Neutrophil (primary cell): ENCODE measurements around the gene VWA8.

ENCODE experiments used
- H3K27ac ChIP-seq: fragments of 200-600 bp; sonication (generic); 2 replicates; pipeline ENCODE4 v1.5.1; 2016; ENCODE audit warnings: mild to moderate bottlenecking, moderate library complexity
- H3K27me3 ChIP-seq: fragments of 200-600 bp; sonication (generic); 2 replicates; pipeline ENCODE4 v1.6.0; 2016; ENCODE audit warnings: mild to moderate bottlenecking
- H3K36me3 ChIP-seq: fragments of 200-600 bp; sonication (generic); 2 replicates; pipeline ENCODE4 v1.5.1; 2017
- H3K4me1 ChIP-seq, 2 experiments: fragments of 200-600 bp in 1 of 2; sonication (generic) in 1 of 2; 1 replicate in 1 of 2; 2 replicates in 1 of 2; pipeline versions ENCODE4 v1.5.1 to v1.6.1; 2013 to 2016; ENCODE audit warnings: low read depth in 1 of 2, low read length in 1 of 2, mild to moderate bottlenecking in 1 of 2, moderate library complexity in 1 of 2; ENCODE audit not compliant: control insufficient read depth in 1 of 2, insufficient read depth in 1 of 2
- H3K4me3 ChIP-seq, 2 experiments: fragments of 200-600 bp in 1 of 2; sonication (generic) in 1 of 2; 1 replicate in 1 of 2; 2 replicates in 1 of 2; pipeline ENCODE4 v1.5.1; 2013 to 2016; ENCODE audit warnings: low read depth in 1 of 2, low read length in 1 of 2, mild to moderate bottlenecking in 1 of 2, moderate library complexity in 1 of 2
- H3K9me3 ChIP-seq: fragments of 200-600 bp; sonication (generic); 2 replicates; pipeline ENCODE4 v1.5.1; 2016
- TF ChIP-seq, protein P1 (sequence below): fragments of 200-600 bp; sonication (generic); IDR thresholded peaks from 2 replicates; pipeline ENCODE4 v1.5.1; 2016; ENCODE audit warnings: antibody characterized with exemption

The VWA8 gene

GRCh38 chr13:41823476-41823875, 137.4 kb downstream of the VWA8 start:
- Histone ChIP-seq H3K27me3 (no peaks in the 10 kb centered on the region), H3K27ac (no peak overlapping the region), H3K36me3 (no peaks in the 10 kb centered on the region), H3K4me3 (no peak overlapping the region), H3K4me1 (no peaks in the 10 kb centered on the region), H3K9me3 (no peaks in the 10 kb centered on the region)
- TF ChIP-seq, protein P1, sequence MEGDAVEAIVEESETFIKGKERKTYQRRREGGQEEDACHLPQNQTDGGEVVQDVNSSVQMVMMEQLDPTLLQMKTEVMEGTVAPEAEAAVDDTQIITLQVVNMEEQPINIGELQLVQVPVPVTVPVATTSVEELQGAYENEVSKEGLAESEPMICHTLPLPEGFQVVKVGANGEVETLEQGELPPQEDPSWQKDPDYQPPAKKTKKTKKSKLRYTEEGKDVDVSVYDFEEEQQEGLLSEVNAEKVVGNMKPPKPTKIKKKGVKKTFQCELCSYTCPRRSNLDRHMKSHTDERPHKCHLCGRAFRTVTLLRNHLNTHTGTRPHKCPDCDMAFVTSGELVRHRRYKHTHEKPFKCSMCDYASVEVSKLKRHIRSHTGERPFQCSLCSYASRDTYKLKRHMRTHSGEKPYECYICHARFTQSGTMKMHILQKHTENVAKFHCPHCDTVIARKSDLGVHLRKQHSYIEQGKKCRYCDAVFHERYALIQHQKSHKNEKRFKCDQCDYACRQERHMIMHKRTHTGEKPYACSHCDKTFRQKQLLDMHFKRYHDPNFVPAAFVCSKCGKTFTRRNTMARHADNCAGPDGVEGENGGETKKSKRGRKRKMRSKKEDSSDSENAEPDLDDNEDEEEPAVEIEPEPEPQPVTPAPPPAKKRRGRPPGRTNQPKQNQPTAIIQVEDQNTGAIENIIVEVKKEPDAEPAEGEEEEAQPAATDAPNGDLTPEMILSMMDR = no peak

DNA sequence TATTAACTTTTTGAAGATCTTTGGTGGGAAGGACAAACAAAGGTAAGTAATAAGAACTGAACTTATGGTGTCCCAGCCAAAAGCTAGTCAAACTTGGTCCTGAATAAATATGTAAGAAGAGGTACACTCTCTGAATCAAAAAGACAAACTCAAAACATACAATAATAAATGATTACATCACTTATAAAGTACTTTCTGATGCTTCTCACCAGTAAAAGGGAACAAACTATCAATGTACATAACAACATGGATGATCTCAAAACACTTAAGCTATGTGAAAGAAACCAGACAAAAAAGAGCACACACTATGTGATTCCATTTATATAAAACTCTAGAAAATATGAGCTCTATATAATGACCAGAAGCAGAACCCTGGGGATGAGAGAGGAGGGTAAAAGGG, 138.3 kb downstream of the VWA8 start:
- Histone ChIP-seq H3K36me3 (no peaks in the 10 kb centered on the region), H3K4me3 (no peak overlapping the region), H3K4me1 (no peaks in the 10 kb centered on the region), H3K27me3 (no peaks in the 10 kb centered on the region), H3K27ac (no peak overlapping the region), H3K9me3 (no peaks in the 10 kb centered on the region)
- TF ChIP-seq, protein P1 = no peak

GRCh38 chr13:41821238-41821594, 139.7 kb downstream of the VWA8 start:
- no peaks in the 10 kb centered on the region for H3K4me1 ChIP-seq
- TF ChIP-seq, protein P1 = no peak
- no peaks in the 10 kb centered on the region for H3K9me3 ChIP-seq
- no peak overlapping the region for H3K27ac ChIP-seq
- no peaks in the 10 kb centered on the region for H3K27me3 ChIP-seq
- no peak overlapping the region for H3K4me3 ChIP-seq
- H3K36me3 ChIP-seq = no peaks in the 10 kb centered on the region

DNA sequence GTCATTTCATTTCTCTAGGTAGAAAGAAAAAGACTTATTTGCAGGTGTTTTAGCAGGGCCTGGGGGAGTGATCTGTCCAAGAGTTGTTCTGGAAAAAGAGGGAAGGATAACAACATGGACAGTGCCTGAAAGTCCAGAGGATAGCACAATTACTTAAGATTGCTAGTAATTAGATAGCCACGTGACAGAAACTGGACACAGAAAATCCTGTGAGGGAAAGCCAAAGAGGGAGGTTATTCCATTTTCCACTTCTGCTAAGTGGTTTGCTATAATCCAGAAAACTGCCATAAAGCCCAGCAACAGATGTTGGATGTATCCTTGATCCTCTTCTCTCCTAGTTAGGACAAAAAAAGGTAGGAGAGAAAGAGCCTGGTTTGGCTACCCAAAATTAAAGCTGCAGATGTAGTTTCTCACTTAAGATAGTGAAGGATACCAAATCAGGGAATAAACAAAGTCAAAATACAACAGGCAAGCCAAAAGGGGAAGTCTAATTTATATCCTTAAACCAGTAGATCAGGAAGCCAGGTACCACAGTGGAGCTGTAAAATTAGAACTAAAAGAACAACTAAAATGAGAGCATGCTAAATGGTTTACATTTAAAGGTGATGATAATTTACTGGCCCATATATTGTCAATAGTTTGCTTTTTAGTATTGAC, 140.2 kb downstream of the VWA8 start:
- no peak overlapping the region for H3K27ac ChIP-seq
- H3K27me3 ChIP-seq = no peaks in the 10 kb centered on the region
- H3K4me3 ChIP-seq = no peak overlapping the region
- H3K36me3 ChIP-seq = no peaks in the 10 kb centered on the region
- TF ChIP-seq, protein P1 = no peak
- H3K9me3 ChIP-seq = no peaks in the 10 kb centered on the region
- H3K4me1 ChIP-seq = no peaks in the 10 kb centered on the region

- Histone ChIP-seq H3K4me1 (peaks cover 0 to 5% of the 10 kb centered on the region in 2 experiments), H3K36me3 (no peaks in the 10 kb centered on the region), H3K27me3 (no peaks in the 10 kb centered on the region), H3K9me3 (no peaks in the 10 kb centered on the region), H3K27ac (no peak overlapping the region), H3K4me3 (no peak overlapping the region)
- TF ChIP-seq, protein P1 = no peak
These were observed 144.9 kb downstream of the VWA8 start for GRCh38 chr13:41816057-41816456.

GRCh38 chr13:41813426-41813825, 147.5 kb downstream of the VWA8 start:
- Histone ChIP-seq H3K4me3 (no peak overlapping the region), H3K27ac (no peak overlapping the region), H3K9me3 (no peaks in the 10 kb centered on the region), H3K4me1 (peaks cover 0 to 5% of the 10 kb centered on the region in 2 experiments), H3K27me3 (no peaks in the 10 kb centered on the region), H3K36me3 (no peaks in the 10 kb centered on the region)
- TF ChIP-seq, protein P1 = no peak
